Testis (tissue), 3 donors: ENCODE measurements around the gene CPT1B. TPM values are rescaled to one million over a fixed set of nuclear protein-coding genes. Genes with fewer than 3 reads are reported as not detected.
"Not testable (repeated sequence)": the region's sequence is repeated elsewhere in the genome, so short reads cannot be mapped to it uniquely, and the experiment has no call there.

Experiments
- DNase-seq: peaks from one replicate; pipeline ENCODE4 v3.0.0-alpha.2; 2019
- H3K27ac ChIP-seq, 2 donors: fragments of 200-600 bp; sonication (generic); one replicate each; pipeline ENCODE4 v1.5.1; 2019
- H3K27me3 ChIP-seq: fragments of 200-600 bp; sonication (generic); one replicate; pipeline ENCODE4 v1.5.1; 2019
- H3K36me3 ChIP-seq: fragments of 200-600 bp; sonication (generic); one replicate; pipeline ENCODE4 v1.5.1; 2017; ENCODE audit warnings: low read depth; ENCODE audit errors: missing control alignments
- H3K4me1 ChIP-seq: fragments of 200-600 bp; sonication (generic); one replicate; pipeline ENCODE4 v1.5.1; 2019
- H3K4me3 ChIP-seq, 2 donors: fragments of 200-600 bp; sonication (generic); one replicate each; pipeline ENCODE4 v1.5.1; 2017 to 2019
- H3K9me3 ChIP-seq: fragments of 200-600 bp; sonication (generic); one replicate; pipeline ENCODE4 v1.5.1; 2017
- POLR2A ChIP-seq: fragments of 450-650 bp; IDR thresholded peaks from one replicate; pipeline ENCODE4 v1.6.1; 2017; ENCODE audit warnings: antibody characterized with exemption, mild to moderate bottlenecking, moderate library complexity
- WGBS, 2 donors: methylation state at CpG; one replicate each; pipeline ENCODE4 v1.1.5; 2018; 5-methylcytosine and 5-hydroxymethylcytosine counted together
- intact Hi-C: fragments of 100-400 bp; cut with DNase I; formaldehyde crosslinking; loops from one replicate; pipeline ENCODE4 v1.15.1; 2023; ENCODE audit warnings: low total_unique reads
- polyA plus RNA-seq: library from polyadenylated mRNA; stranded (reverse); fragments of 350-450 nt; fragmentation: Illumina TruSeq; extraction: RNeasy Lipid Tissue Mini Kit (QIAGEN cat#74804); gene quantifications from one replicate; pipeline ENCODE4 v1.2.3, GENCODE V29; 2014; ENCODE audit warnings: low read depth, low replicate concordance; ENCODE audit not compliant: insufficient read depth
- total RNA-seq, 2 donors: library from RNA; depleted of rRNA; stranded (reverse); fragments of >200 nt; gene quantifications; one replicate each; pipeline ENCODE4 v1.2.3, GENCODE V29; 2016
- TF ChIP-seq, protein P1 (sequence below), 3 experiments: fragments of 450-650 bp in 2 of 3; fragments of 200-600 bp in 1 of 3; sonication (generic) in 1 of 3; IDR thresholded peaks; one replicate each; pipeline ENCODE4 v1.5.1; 2016 to 2019; ENCODE audit warnings: antibody characterized with exemption in 3 of 3, mild to moderate bottlenecking in 2 of 3, moderate library complexity in 1 of 3

The CPT1B gene
- total and polyA plus RNA-seq, 3 donors from 2014 or later = 103 to 224 (median 123) TPM

DNA sequence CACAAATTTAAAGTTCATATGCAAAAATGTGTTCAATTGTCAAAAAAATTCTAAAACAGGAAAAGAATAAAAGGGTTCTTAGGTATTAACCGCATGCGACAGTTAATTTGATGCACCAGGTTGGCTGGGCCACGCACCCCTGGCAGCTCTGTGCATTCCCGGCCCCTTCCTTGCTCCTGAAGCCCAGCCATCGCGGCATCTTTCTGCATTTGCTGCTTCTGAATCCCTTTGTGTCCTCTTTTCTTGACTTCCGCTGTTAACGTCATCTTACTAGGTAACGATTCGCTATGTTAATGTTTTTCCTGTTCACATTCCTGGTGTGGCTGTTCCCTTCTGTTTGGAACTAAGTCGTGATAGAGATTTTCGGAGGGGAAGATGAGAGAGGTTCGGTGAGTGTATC, 40.5 kb downstream of the CPT1B start:
- no peaks in the 10 kb centered on the region for H3K4me1 ChIP-seq

GRCh38 chr22:50536226-50536625, 42.0 kb downstream of the CPT1B start:
- TF ChIP-seq, protein P1, sequence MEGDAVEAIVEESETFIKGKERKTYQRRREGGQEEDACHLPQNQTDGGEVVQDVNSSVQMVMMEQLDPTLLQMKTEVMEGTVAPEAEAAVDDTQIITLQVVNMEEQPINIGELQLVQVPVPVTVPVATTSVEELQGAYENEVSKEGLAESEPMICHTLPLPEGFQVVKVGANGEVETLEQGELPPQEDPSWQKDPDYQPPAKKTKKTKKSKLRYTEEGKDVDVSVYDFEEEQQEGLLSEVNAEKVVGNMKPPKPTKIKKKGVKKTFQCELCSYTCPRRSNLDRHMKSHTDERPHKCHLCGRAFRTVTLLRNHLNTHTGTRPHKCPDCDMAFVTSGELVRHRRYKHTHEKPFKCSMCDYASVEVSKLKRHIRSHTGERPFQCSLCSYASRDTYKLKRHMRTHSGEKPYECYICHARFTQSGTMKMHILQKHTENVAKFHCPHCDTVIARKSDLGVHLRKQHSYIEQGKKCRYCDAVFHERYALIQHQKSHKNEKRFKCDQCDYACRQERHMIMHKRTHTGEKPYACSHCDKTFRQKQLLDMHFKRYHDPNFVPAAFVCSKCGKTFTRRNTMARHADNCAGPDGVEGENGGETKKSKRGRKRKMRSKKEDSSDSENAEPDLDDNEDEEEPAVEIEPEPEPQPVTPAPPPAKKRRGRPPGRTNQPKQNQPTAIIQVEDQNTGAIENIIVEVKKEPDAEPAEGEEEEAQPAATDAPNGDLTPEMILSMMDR (IDR thresholded peaks at IDR 0.05) = no peak
- no peak for TF ChIP-seq POLR2A
- no peaks in the 10 kb centered on the region for H3K36me3 ChIP-seq
- DNase-seq = no peak
- peaks cover 6% of the 10 kb centered on the region for H3K4me1 ChIP-seq
- H3K27ac ChIP-seq = no peak overlapping the region
- H3K9me3 ChIP-seq = no peaks in the 10 kb centered on the region
- no peak overlapping the region for H3K4me3 ChIP-seq
- WGBS, 2 donors = 72 to 77% methylated on average over 3 of the region's 3 CpGs
- intact Hi-C loops = no loop called here
- H3K27me3 ChIP-seq = no peaks in the 10 kb centered on the region

More for the DNA sequence above, 40.5 kb downstream of the CPT1B start:
- no peak for DNase-seq
- Histone ChIP-seq H3K4me3 (no peak overlapping the region), H3K36me3 (no peaks in the 10 kb centered on the region), H3K27me3 (no peaks in the 10 kb centered on the region), H3K27ac (no peak overlapping the region), H3K9me3 (no peaks in the 10 kb centered on the region)
- intact Hi-C loops = no loop called here
- 84 to 89% methylated on average over 13 of the region's 13 CpGs for WGBS, 2 donors
- TF ChIP-seq, protein P1 (IDR thresholded peaks at IDR 0.05) = no peak
- TF ChIP-seq POLR2A = no peak

- WGBS, 2 donors = 86 to 87% methylated on average over 8 of the region's 8 CpGs
- Histone ChIP-seq H3K4me1 (peaks cover 14% of the 10 kb centered on the region), H3K27me3 (no peaks in the 10 kb centered on the region), H3K9me3 (no peaks in the 10 kb centered on the region), H3K27ac (no peak overlapping the region), H3K4me3 (no peak overlapping the region), H3K36me3 (no peaks in the 10 kb centered on the region)
- intact Hi-C loops = no loop called here
- TF ChIP-seq, protein P1 (IDR thresholded peaks at IDR 0.05) = no peak
- TF ChIP-seq POLR2A = no peak
- DNase-seq = no peak
These were observed 43.1 kb downstream of the CPT1B start for GRCh38 chr22:50535113-50535512.

DNA sequence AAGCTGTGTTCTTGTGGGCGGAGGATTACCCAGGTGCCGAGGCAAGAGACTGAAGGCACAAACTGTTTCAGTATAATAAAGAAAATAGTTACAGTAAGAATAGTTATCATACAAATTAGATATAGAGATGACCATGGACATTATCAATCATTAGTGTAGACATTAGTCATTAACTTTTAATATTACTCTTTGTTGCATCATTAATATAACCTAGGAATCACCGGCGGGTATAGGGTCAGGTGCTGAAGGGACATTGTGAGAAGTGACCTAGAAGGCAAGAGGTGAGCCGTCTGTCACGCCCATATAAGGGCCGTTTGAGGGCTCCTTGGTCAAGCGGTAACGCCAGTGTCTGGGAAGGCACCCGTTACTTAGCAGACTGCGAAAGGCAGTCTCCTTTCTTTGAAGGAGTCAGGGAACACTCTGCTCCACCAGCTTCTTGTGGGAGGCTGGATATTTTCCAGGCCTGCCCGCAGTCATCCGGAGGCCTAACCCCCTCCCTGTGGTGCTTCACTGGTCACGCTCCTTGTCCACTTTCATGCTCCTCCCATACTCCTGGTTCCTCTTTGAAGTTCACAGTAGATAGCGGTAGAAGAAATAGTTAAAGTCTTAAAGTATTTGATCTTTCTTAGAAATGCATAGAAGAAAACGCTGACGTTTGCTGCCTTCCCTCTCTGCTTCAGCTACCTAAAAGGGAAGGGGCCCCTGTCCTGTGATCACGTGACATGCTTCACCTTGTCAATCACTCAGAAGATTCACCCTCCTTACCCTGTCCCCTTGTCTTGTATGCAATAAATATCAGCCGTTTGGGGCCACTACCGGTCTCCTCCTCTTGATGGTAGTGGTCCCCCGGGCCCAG, 44.1 kb downstream of the CPT1B start:
- H3K27me3 ChIP-seq, intact Hi-C loops, H3K36me3 ChIP-seq, H3K9me3 ChIP-seq, H3K4me3 ChIP-seq: not testable (repeated sequence)
- DNase-seq = peak; percentile 72
- WGBS, 2 donors = 37 to 50% methylated on average over 20 to 21 of the region's 21 CpGs
- Histone ChIP-seq H3K4me1 (peaks cover 14% of the 10 kb centered on the region), H3K27ac (peak overlapping the region; percentile 39 to 51)

DNA sequence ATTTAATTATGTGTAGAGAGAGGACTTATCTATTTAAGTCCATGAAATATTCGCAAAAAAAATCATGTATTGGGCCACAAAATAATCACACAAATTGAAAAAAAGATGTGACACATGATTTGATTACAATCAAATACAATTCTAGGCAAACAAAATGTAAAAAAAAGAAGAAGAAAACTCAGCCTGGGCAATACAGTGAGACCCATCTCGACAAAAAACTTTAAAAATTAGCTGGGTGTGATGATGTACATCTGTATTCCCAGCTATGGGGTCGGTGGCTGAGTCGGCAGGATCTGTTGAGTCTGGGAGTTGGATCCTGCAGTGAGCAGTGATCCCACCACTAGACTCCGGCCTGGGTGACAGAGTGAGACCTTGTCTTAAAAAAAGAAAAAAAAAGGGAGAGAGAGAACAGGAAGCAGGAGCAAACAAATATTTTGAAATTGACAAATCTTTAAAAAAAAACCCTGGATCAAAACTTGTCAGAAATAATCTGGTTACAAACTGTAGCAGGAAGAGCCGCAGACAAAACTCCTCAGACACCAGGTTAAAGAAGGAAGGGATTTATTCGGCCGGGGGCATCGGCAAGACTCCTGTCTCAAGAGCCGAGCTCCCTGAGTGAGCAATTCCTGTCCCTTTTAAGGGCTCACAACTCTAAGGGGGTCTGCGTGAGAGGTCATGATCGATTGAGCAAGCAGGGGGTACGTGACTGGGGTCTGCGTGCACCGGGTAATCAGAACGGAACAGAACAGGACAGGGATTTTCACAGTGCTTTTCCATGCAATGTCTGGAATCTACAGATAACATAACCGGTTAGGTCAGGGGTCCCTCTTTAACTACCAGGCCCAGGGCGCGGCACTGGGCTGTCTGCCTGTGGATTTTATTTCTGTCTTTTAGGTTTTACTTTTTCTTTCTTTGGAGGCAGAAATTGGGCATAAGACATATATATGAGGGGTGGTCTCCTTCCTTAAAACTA, 45.1 kb downstream of the CPT1B start:
- no peaks in the 10 kb centered on the region for H3K36me3 ChIP-seq
- TF ChIP-seq, protein P1 (IDR thresholded peaks at IDR 0.05) = no peak
- no peak for TF ChIP-seq POLR2A
- H3K27ac ChIP-seq = peak overlapping the region in 1 of 2 donors; percentile 64
- H3K27me3 ChIP-seq = no peaks in the 10 kb centered on the region
- H3K9me3 ChIP-seq = no peaks in the 10 kb centered on the region
- intact Hi-C loops = no loop called here
- DNase-seq = no peak
- 76 to 77% methylated on average over 19 of the region's 19 CpGs for WGBS, 2 donors
- H3K4me1 ChIP-seq = peaks cover 14% of the 10 kb centered on the region
- no peak overlapping the region for H3K4me3 ChIP-seq
